HCT116 (cell line): ENCODE data around the gene CPNE4. TPM values are rescaled to one million over a fixed set of nuclear protein-coding genes. Genes with fewer than 3 reads are reported as not detected.

Experiments used
- ATAC-seq: fragments of 200-7000 bp; cut with Tn5 transposase; 2 replicates; pipeline ENCODE4 v1.9.1; 2020; ENCODE audit warnings: mild to moderate bottlenecking, moderate library complexity
- BruUV-seq: library from RNA; stranded (reverse); fragments of 400-500 nt; replicated peaks from 2 replicates; lab custom pipeline; 2021; lab: Mats Ljungman, UMichigan
- CTCF ChIA-PET: fragments of 300-600 bp; sonication (Branson Sonifier 250); formaldehyde crosslinking; loops from one replicate; lab custom pipeline; 2021; ENCODE audit warnings: antibody characterized with exemption; lab: Charles Lee
- POLR2A ChIA-PET: fragments of 300-600, 350-600 bp; sonication (Branson Sonifier 250); formaldehyde crosslinking; loops from one replicate; lab custom pipeline; 2021; ENCODE audit warnings: antibody characterized with exemption; lab: Charles Lee
- RAD21 ChIA-PET, 2 experiments: fragments of 300-600 bp; sonication (Branson Sonifier 250); formaldehyde crosslinking; loops; one replicate each; lab custom pipeline; 2023; ENCODE audit warnings: low total read pairs in 2 of 2; ENCODE audit not compliant: uncharacterized antibody in 2 of 2, unreplicated experiment in 2 of 2, low non-redundant PET in 1 of 2; lab: Charles Lee
- DNase-seq: peaks from one replicate; pipeline ENCODE4 v3.0.0-alpha.2; 2010; ENCODE audit warnings: low read depth, low spot score
- H2AFZ ChIP-seq: fragments of 200-600 bp; shearing (Covaris generic), sonication (generic); 2 replicates; pipeline ENCODE4 v1.6.1; 2017; ENCODE audit warnings: low read depth, mixed run types, mixed read lengths, antibody characterized with exemption, low read length; ENCODE audit not compliant: poor library complexity, severe bottlenecking
- H3K27ac ChIP-seq: 2 replicates; pipeline ENCODE4 v1.5.1; 2012; ENCODE audit warnings: low read depth, low read length
- H3K27me3 ChIP-seq: fragments of 200-600 bp; sonication (generic); 2 replicates; pipeline ENCODE4 v1.6.1; 2016; ENCODE audit warnings: mixed run types, low read length, mixed read lengths; ENCODE audit not compliant: insufficient read depth
- H3K36me3 ChIP-seq, 2 experiments: fragments of 200-500 bp in 1 of 2; fragments of 200-600 bp in 1 of 2; sonication (Bioruptor generic) in 1 of 2; sonication (generic) in 1 of 2; 2 replicates each; pipeline versions ENCODE4 v1.5.1 to v1.6.1; 2014 to 2016; ENCODE audit warnings: low read length in 2 of 2, inconsistent platforms in 1 of 2, mixed read lengths in 1 of 2, mixed run types in 1 of 2; ENCODE audit not compliant: insufficient read depth in 2 of 2, control insufficient read depth in 1 of 2
- H3K4me1 ChIP-seq, 2 experiments: fragments of 200-600 bp in 1 of 2; sonication (generic) in 1 of 2; 2 replicates each; pipeline versions ENCODE4 v1.5.1 to v1.6.1; 2012 to 2017; ENCODE audit warnings: low read length in 2 of 2, inconsistent platforms in 1 of 2, mild to moderate bottlenecking in 1 of 2, mixed read lengths in 1 of 2, mixed run types in 1 of 2, moderate library complexity in 1 of 2; ENCODE audit not compliant: insufficient read depth in 2 of 2, control insufficient read depth in 1 of 2
- H3K4me2 ChIP-seq: fragments of 200-600 bp; sonication (generic); 2 replicates; pipeline ENCODE4 v1.6.1; 2017; ENCODE audit warnings: mixed run types, low read length, mixed read lengths
- H3K4me3 ChIP-seq, 2 experiments: fragments of 200-600 bp in 1 of 2; sonication (generic) in 1 of 2; replicated peaks in 1 of 2; 2 replicates each; pipeline ENCODE4 v1.5.1; 2011 to 2016; ENCODE audit warnings: low read length in 2 of 2, control low read depth in 1 of 2, low read depth in 1 of 2, mild to moderate bottlenecking in 1 of 2, mixed read lengths in 1 of 2, mixed run types in 1 of 2
- H3K79me2 ChIP-seq: fragments of 200-600 bp; sonication (generic); 2 replicates; pipeline ENCODE4 v1.6.1; 2017; ENCODE audit warnings: mild to moderate bottlenecking, mixed run types, low read length, moderate library complexity, mixed read lengths; ENCODE audit not compliant: insufficient read depth
- H3K9ac ChIP-seq: fragments of 200-600 bp; sonication (generic); 2 replicates; pipeline ENCODE4 v1.6.1; 2016; ENCODE audit warnings: low read length, mixed read lengths
- H3K9me2 ChIP-seq: fragments of 200-600 bp; sonication (generic), shearing (Covaris generic); 2 replicates; pipeline ENCODE4 v1.6.1; 2017; ENCODE audit warnings: mixed run types, mild to moderate bottlenecking, moderate library complexity; ENCODE audit not compliant: insufficient read depth
- H3K9me3 ChIP-seq, 2 experiments: fragments of 200-500 bp in 1 of 2; fragments of 200-600 bp in 1 of 2; sonication (Bioruptor generic) in 1 of 2; sonication (generic) in 1 of 2; 2 replicates each; pipeline ENCODE4 v1.6.1; 2014 to 2017; ENCODE audit warnings: low read length in 2 of 2, mixed read lengths in 2 of 2, inconsistent platforms in 1 of 2, low read depth in 1 of 2, mild to moderate bottlenecking in 1 of 2, mixed run types in 1 of 2, moderate library complexity in 1 of 2; ENCODE audit not compliant: control insufficient read depth in 1 of 2, insufficient read depth in 1 of 2
- H4K20me1 ChIP-seq: fragments of 200-600 bp; sonication (generic), shearing (Covaris generic); 2 replicates; pipeline ENCODE4 v1.6.1; 2017; ENCODE audit warnings: mixed run types, mild to moderate bottlenecking, moderate library complexity; ENCODE audit not compliant: insufficient read depth
- ATF3 ChIP-seq: IDR thresholded peaks from 2 replicates; pipeline ENCODE4 v1.6.1; 2012
- CBX3 ChIP-seq: IDR thresholded peaks from 2 replicates; pipeline ENCODE4 v1.6.1; 2012; ENCODE audit warnings: low read depth
- CEBPB ChIP-seq: IDR thresholded peaks from 2 replicates; pipeline ENCODE4 v1.6.1; 2012; ENCODE audit warnings: low read depth
- EGR1 ChIP-seq: IDR thresholded peaks from 2 replicates; pipeline ENCODE4 v1.6.1; 2012; ENCODE audit warnings: low read depth
- ELF1 ChIP-seq: IDR thresholded peaks from 2 replicates; pipeline ENCODE4 v1.6.1; 2012; ENCODE audit warnings: low read depth, borderline replicate concordance
- EZH2 ChIP-seq: fragments of 200-600 bp; sonication (generic); IDR thresholded peaks from 2 replicates; pipeline ENCODE4 v1.6.1; 2017; ENCODE audit warnings: antibody characterized with exemption, mixed run types
- FOSL1 ChIP-seq: IDR thresholded peaks from 2 replicates; pipeline ENCODE4 v1.6.1; 2012; ENCODE audit warnings: low read depth
- POLR2A ChIP-seq: IDR thresholded peaks from 2 replicates; pipeline ENCODE4 v1.7.0; 2011; ENCODE audit warnings: borderline replicate concordance; ENCODE audit not compliant: insufficient read depth, insufficient read length; ENCODE audit errors: extremely low read depth
- POLR2AphosphoS5 ChIP-seq: IDR thresholded peaks from 2 replicates; pipeline ENCODE4 v1.6.1; 2011; ENCODE audit warnings: mild to moderate bottlenecking, low read depth, low read length, moderate library complexity
- RAD21 ChIP-seq: IDR thresholded peaks from 2 replicates; pipeline ENCODE4 v1.6.1; 2012; ENCODE audit warnings: low read depth, mild to moderate bottlenecking
- SIN3A ChIP-seq: IDR thresholded peaks from 2 replicates; pipeline ENCODE4 v1.6.1; 2012; ENCODE audit warnings: low read depth
- SRF ChIP-seq: IDR thresholded peaks from 2 replicates; pipeline ENCODE4 v1.6.1; 2012; ENCODE audit warnings: low read depth
- TCF7L2 ChIP-seq: IDR thresholded peaks from 2 replicates; pipeline ENCODE4 v1.7.0; 2011; ENCODE audit warnings: borderline replicate concordance, inconsistent platforms; ENCODE audit not compliant: insufficient read depth, insufficient read length; ENCODE audit errors: extremely low read depth
- YY1 ChIP-seq: IDR thresholded peaks from 2 replicates; pipeline ENCODE4 v1.6.1; 2011; ENCODE audit warnings: low read length, low read depth, moderate library complexity, mild to moderate bottlenecking; ENCODE audit not compliant: insufficient replicate concordance; ENCODE audit errors: extremely low read depth
- ZBTB33 ChIP-seq: IDR thresholded peaks from 2 replicates; pipeline ENCODE4 v1.6.1; 2011; ENCODE audit warnings: mild to moderate bottlenecking, low read length, moderate library complexity; ENCODE audit not compliant: insufficient replicate concordance; ENCODE audit errors: extremely low read depth
- ZNF274 ChIP-seq: fragments of 200-500 bp; sonication (Bioruptor generic); IDR thresholded peaks from 2 replicates; pipeline ENCODE4 v1.6.1; 2014; ENCODE audit warnings: mild to moderate bottlenecking, low read depth, low read length, inconsistent platforms
- intact Hi-C: fragments of 100-400 bp; cut with micrococcal nuclease; formaldehyde crosslinking; loops from 2 replicates; pipeline ENCODE4 v1.10.0; 2022
- total RNA-seq: library from RNA; stranded (reverse); gene quantifications from one replicate; pipeline ENCODE4 v1.2.1, GENCODE V29; 2021; ENCODE audit not compliant: unreplicated experiment
- TF ChIP-seq, protein P1 (sequence below): IDR thresholded peaks from 2 replicates; pipeline ENCODE4 v1.6.1; 2012; ENCODE audit warnings: low read depth

CPNE4 gene
- total RNA-seq, 1 experiment from 2014 or later = not detected

DNA sequence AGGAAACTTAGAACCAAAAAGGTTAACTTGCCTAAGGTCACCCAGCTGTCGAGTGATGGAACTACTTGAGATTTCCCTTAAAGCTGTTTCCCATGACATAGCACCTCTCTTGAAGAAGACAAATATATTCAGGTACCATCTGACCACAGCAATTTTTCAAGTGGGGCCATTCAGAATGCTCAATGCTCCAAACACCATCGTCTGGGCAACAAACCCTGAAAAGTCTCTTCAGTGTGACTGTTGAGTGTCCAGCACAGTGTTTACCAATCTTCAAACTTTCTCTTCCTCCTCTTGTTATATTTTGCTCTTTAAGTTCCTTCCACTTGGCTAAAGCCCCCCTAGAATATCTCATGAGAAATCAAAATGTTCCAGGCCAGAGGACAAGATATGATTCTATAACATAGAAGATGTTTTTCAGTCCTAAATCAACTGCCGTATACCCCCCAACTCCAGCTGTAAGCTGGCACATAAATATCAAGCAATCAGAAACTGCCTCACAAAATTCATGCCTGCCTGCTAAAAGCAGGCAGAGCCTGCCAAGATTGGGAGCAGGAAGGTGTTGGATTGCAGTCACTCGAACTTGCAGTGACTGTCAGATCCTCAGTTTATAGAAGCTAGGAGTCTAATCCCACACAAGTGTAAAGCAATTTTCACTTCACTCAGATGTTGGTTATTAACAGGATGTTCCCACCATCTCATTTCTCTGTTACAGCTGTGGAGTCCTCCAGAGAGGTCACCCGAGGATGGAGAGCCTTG lies 301.6 kb downstream of the CPNE4 start:
- POLR2A ChIA-PET = no interaction called here
- Histone ChIP-seq H3K4me2 (no peak overlapping the region), H3K27me3 (peaks cover 29% of the 10 kb centered on the region), H4K20me1 (no peaks in the 10 kb centered on the region), H3K27ac (no peak overlapping the region), H3K4me3 (no peak overlapping the region), H3K36me3 (no peaks in the 10 kb centered on the region), H3K79me2 (no peaks in the 10 kb centered on the region), H3K4me1 (no peaks in the 10 kb centered on the region), H3K9me2 (no peaks in the 10 kb centered on the region), H3K9ac (no peak overlapping the region), H3K9me3 (no peaks in the 10 kb centered on the region), H2AFZ (no peak overlapping the region)
- no peak for ATAC-seq
- BruUV-seq = no TSS peak
- CTCF ChIA-PET = no interaction called here
- no peak for DNase-seq
- intact Hi-C loops = no loop called here
- TF ChIP-seq SRF (no peak), TCF7L2 (no peak), RAD21 (no peak), EZH2 (no peak), CBX3 (no peak), SIN3A (no peak), YY1 (no peak), ZNF274 (no peak), CEBPB (no peak), ZBTB33 (no peak), EGR1 (no peak), POLR2A (no peak), FOSL1 (no peak), ELF1 (no peak), POLR2AphosphoS5 (no peak), ATF3 (no peak)
- TF ChIP-seq, protein P1, sequence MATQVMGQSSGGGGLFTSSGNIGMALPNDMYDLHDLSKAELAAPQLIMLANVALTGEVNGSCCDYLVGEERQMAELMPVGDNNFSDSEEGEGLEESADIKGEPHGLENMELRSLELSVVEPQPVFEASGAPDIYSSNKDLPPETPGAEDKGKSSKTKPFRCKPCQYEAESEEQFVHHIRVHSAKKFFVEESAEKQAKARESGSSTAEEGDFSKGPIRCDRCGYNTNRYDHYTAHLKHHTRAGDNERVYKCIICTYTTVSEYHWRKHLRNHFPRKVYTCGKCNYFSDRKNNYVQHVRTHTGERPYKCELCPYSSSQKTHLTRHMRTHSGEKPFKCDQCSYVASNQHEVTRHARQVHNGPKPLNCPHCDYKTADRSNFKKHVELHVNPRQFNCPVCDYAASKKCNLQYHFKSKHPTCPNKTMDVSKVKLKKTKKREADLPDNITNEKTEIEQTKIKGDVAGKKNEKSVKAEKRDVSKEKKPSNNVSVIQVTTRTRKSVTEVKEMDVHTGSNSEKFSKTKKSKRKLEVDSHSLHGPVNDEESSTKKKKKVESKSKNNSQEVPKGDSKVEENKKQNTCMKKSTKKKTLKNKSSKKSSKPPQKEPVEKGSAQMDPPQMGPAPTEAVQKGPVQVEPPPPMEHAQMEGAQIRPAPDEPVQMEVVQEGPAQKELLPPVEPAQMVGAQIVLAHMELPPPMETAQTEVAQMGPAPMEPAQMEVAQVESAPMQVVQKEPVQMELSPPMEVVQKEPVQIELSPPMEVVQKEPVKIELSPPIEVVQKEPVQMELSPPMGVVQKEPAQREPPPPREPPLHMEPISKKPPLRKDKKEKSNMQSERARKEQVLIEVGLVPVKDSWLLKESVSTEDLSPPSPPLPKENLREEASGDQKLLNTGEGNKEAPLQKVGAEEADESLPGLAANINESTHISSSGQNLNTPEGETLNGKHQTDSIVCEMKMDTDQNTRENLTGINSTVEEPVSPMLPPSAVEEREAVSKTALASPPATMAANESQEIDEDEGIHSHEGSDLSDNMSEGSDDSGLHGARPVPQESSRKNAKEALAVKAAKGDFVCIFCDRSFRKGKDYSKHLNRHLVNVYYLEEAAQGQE = no peak
- RAD21 ChIA-PET = no interaction called here
